ENCODE results near the gene FAHD1. TPM values are rescaled to one million over a fixed set of nuclear protein-coding genes. Genes with fewer than 3 reads are reported as not detected.

The FAHD1 gene
- total RNA-seq, 1 donor from 2014 or later: 26.5 TPM

DNA sequence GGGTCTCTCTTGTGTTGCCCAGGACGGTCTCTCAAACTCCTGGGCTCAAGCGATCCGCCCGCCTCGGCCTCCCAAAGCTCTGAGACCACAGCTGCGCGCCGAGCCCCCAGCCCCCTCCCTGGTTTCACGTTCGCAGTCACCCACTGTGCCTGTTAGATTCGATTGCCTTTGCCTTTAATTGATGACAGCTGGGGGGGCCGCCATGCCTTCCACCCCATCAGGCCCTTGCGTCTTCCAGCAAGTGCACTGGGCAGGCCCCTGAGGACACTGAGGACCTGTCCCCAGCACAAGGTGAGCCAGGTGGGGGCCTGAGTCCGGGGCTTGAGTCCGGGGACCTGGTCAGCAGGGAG lies 36.8 kb upstream of the FAHD1 start:
- Mint-ChIP-seq H3K27me3 (ENCODE audit: unreplicated experiment) (no peaks in the 10 kb centered on the region), H3K4me1 (ENCODE audit: low read depth, unreplicated experiment) (no peaks in the 10 kb centered on the region), H3K9me3 (ENCODE audit: unreplicated experiment) (peaks cover 2% of the 10 kb centered on the region), H3K4me3 (ENCODE audit: unreplicated experiment) (no peak overlapping the region), H3K27ac (ENCODE audit: unreplicated experiment) (no peak overlapping the region), H3K36me3 (ENCODE audit: unreplicated experiment) (no peaks in the 10 kb centered on the region)
- TF ChIP-seq, protein P1, sequence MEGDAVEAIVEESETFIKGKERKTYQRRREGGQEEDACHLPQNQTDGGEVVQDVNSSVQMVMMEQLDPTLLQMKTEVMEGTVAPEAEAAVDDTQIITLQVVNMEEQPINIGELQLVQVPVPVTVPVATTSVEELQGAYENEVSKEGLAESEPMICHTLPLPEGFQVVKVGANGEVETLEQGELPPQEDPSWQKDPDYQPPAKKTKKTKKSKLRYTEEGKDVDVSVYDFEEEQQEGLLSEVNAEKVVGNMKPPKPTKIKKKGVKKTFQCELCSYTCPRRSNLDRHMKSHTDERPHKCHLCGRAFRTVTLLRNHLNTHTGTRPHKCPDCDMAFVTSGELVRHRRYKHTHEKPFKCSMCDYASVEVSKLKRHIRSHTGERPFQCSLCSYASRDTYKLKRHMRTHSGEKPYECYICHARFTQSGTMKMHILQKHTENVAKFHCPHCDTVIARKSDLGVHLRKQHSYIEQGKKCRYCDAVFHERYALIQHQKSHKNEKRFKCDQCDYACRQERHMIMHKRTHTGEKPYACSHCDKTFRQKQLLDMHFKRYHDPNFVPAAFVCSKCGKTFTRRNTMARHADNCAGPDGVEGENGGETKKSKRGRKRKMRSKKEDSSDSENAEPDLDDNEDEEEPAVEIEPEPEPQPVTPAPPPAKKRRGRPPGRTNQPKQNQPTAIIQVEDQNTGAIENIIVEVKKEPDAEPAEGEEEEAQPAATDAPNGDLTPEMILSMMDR (IDR thresholded peaks at IDR 0.05; ENCODE audit: partially characterized antibody, unreplicated experiment): no peak
- no peak for DNase-seq

DNA sequence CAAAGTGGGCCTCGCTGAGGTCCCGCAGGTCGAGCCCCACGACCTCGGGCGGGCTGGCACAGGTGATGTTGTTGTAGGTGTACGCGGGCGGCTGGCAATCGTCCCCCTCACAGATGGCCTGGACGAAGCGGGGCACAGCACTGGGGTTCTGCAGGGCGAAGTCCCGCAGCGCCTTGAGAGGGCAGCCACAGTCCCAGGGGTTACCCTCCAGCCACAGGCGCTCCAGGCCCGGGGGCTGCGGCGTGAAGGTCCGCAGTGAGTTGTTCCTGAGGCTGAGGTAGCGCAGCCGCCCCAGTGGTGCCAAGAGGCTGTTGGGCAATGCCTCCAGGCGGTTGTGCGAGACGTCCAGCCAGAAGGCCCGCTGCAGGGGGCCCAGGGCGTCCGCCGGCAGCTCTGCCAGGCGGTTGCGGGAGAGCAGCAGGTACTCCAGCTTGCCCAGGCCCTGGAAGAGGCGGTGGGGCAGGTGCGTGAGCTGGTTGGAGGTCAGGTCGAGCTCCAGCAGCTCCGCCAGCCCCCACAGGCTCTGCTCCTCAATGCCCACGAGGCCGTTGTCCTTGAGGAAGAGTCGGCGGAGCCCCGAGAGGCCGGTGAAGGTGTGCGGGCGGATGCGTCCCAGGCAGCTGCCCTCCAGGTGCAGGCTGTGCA lies 36.3 kb upstream of the FAHD1 start:
- Mint-ChIP-seq H3K9me3 (ENCODE audit: unreplicated experiment) (no peaks in the 10 kb centered on the region), H3K36me3 (ENCODE audit: unreplicated experiment) (no peaks in the 10 kb centered on the region), H3K27ac (ENCODE audit: unreplicated experiment) (no peak overlapping the region), H3K4me3 (ENCODE audit: unreplicated experiment) (no peak overlapping the region), H3K27me3 (ENCODE audit: unreplicated experiment) (no peaks in the 10 kb centered on the region), H3K4me1 (ENCODE audit: low read depth, unreplicated experiment) (no peaks in the 10 kb centered on the region)
- TF ChIP-seq, protein P1 (IDR thresholded peaks at IDR 0.05; ENCODE audit: partially characterized antibody, unreplicated experiment): no peak
- DNase-seq: no peak

DNA sequence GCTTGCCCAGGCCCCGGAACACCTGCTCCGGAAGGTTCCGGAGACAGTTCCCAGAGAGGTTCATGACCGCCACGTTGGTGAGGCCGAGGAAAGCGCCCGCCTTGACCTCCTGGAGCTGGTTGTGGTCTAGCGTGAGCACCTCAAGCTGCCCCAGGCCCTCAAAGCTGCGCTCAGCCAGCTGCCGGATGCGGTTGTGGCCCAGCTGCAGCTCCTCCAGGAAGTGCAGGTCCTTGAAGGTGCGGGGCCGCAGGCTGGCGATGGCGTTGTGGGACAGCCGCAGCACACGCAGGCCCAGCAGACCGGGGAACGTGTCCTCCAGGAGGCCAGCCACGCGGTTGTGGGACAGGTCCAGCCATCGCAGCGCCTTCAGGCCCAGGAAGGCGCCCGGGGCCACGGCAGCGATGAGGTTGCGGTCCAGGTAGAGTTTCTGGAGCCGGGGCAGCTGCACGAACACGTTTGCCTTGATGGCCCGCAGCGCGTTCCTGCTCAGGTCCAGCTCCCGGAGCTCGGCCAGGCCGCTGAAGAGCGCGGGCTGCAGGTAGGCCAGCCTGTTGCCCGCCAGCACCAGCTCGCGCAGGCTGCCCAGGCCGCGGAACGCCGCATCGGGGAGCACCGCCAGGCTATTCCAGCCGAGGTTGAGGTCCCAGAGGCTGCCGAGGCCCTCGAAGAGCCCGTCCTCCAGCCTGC lies 35.6 kb upstream of the FAHD1 start:
- Mint-ChIP-seq H3K4me3 (ENCODE audit: unreplicated experiment) (no peak overlapping the region), H3K36me3 (ENCODE audit: unreplicated experiment) (no peaks in the 10 kb centered on the region), H3K27ac (ENCODE audit: unreplicated experiment) (no peak overlapping the region), H3K4me1 (ENCODE audit: low read depth, unreplicated experiment) (no peaks in the 10 kb centered on the region), H3K9me3 (ENCODE audit: unreplicated experiment) (no peaks in the 10 kb centered on the region), H3K27me3 (ENCODE audit: unreplicated experiment) (no peaks in the 10 kb centered on the region)
- no peak for DNase-seq
- TF ChIP-seq, protein P1 (IDR thresholded peaks at IDR 0.05; ENCODE audit: partially characterized antibody, unreplicated experiment): no peak

DNA sequence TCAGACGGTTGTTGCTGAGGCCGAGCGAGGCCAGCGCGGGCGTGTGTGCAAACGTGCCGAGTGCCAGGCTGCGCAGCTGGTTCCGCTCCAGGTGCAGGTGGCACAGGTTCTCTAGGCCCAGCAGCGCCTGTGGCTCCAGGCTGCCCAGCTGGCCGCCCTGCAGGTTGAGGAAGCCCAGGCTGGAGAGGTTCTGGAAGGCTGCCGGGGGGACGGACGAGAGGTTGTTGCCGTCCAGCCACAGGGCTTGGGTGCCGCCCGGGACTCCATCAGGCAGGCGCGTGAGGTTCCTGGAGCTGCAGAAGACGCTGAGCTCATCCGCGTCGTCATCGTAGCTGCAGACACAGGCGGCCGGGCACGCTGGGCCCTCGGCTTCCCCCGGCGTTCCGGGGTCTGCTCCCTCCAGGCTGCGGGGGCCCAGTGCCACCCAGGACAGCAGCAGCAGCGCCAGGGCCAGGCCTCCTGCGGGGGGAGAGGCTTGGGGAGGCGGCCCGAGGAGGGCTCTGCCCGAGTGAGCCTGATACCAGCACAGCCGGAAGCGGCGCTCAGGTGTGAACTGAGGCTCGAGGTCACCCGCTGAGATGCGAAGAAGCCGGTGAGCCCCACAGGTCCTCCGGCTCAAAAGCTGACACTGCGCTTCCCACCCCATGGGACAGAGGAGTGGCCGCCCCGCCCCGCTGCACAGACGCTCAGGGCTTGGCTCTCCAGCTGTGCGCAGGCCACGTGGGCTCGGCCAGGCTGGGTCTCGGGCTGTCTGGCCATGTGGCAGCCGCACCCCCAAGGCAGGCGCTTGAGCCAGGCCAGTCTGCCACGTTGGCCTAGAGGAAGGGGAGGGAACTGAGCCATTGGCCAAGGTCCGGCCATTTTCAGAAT lies 34.8 kb upstream of the FAHD1 start:
- no peaks in the 10 kb centered on the region for H3K4me1 Mint-ChIP-seq (ENCODE audit: low read depth, unreplicated experiment)
- TF ChIP-seq, protein P1 (IDR thresholded peaks at IDR 0.05; ENCODE audit: partially characterized antibody, unreplicated experiment): no peak
- no peak overlapping the region for H3K4me3 Mint-ChIP-seq (ENCODE audit: unreplicated experiment)
- peak; percentile 41 for DNase-seq
- H3K27ac Mint-ChIP-seq (ENCODE audit: unreplicated experiment): no peak overlapping the region
- H3K9me3 Mint-ChIP-seq (ENCODE audit: unreplicated experiment): peaks cover 4% of the 10 kb centered on the region
- H3K27me3 Mint-ChIP-seq (ENCODE audit: unreplicated experiment): no peaks in the 10 kb centered on the region
- H3K36me3 Mint-ChIP-seq (ENCODE audit: unreplicated experiment): no peaks in the 10 kb centered on the region
